Stimulated activated naive CD4-positive, alpha-beta T cell treated with Interleukin-2 at 50 U/mL for 16 hours (primary cell): ENCODE measurements around the gene MCM10.

Experiments used
- DNase-seq: peaks from one replicate; lab custom pipeline; 2025; lab: John Stamatoyannopoulos, UW

MCM10 gene

DNA sequence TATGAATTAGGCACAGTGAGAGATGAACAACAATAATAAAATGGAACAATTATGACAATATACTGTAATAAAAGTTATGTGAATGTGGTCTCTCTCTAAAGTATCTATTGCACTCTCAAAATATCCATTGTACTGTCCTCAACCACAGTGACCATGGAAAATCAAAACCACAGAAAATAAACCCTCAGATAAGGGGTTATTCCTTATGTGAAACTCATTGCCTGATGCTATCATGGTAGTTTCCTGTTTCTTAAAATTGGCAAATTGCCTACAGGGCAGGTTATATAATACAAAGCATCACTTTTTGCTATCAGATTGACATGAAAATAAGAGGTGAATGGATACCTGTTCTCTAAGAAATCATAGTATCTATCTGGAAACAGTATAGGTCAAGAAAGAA is 3.8 kb downstream of the MCM10 start:
- DNase-seq: no peak

DNA sequence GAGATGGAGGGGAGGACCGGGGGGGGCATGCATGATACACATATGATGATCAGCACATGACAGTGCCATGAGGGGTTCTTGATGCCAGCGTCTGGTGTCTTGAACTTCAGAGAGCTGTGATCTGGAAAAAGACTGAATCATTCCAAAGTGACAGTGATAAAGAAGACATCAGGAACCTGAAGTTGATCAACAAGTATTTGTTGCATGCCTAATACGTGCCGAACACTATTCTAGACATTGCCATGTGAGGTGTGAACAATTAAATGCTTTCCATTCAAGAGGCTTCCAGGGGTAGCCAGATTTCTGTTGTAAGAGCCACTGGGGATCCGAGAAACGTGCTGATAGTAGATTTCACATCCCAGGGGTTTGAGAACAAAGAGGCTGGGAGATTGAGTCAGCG is 6.2 kb downstream of the MCM10 start:
- no peak for DNase-seq

DNA sequence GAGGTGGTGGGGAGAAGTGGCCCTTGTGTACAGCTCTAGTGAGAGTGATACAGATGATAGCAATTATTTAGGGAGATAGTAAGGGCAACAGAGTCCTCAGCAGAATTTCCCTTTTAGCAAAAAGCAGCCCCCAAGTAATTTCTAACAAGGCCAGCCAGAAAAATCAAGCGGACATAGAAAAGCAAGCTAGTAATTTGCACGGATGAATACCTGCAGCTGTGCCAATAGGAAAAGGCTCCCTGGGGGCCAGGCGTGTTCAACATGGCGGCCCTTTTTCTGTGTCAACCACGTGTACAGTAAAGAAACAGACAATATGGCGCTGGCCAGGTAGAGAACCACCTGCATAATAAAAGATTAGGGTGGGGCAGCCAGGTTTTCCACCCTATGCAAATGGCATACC is 7.4 kb downstream of the MCM10 start:
- DNase-seq: no peak

DNA sequence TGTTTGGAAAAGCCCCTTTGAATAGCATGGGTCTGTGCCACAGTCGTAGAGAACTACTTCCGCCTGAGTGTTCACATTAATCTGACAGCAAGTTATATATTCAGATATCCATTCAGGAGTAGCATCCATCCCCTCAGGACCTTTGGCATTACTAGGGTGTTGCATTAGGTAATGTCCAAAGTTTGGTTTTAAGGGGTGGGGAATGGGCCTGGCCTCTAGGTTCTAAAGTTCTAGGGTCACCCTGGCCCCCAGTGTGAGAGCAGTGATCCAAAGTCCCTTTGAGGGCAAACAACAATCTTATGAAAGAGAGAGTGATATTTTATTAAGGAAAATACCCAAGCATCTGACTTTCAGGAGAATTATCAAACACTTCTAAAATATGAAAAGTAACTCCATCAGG is 12.3 kb downstream of the MCM10 start:
- no peak for DNase-seq

DNA sequence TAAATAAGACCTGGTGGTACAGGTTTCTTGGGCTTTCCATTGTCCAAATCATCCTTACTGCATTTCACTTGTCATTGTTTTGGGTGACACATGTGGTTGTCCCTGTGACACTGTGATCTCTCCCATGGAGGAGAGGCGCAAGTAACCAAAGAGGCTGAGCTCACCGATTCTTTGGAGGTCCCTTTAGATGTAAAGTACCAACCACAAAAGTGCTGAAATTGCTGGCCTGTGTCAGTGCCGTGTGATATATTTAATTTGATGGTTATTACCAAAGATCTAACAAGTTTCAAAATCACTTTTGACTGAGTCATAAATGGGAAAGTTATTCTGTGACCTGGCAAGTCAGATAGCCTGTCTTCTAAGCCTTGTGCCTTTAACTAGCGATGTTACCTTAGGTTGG is 19.4 kb downstream of the MCM10 start:
- no peak for DNase-seq

DNA sequence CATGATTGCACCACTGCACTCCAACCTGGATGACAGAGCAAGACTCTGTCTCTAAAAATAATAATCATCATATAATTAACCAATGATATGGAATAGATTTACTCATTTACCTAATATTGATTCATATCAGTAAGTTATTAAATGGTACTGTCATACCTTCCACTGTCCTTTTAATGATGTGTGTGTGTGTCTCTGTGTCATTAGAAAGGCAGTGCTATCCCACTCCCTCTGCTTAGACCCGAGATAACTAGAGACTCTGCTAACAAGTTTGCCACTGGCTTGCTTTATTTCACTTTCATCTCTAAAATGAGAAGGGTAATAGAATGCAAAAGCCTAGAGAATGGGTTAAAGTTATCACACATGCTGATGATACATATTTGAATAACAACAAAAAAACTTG is 21.1 kb downstream of the MCM10 start:
- no peak for DNase-seq

DNA sequence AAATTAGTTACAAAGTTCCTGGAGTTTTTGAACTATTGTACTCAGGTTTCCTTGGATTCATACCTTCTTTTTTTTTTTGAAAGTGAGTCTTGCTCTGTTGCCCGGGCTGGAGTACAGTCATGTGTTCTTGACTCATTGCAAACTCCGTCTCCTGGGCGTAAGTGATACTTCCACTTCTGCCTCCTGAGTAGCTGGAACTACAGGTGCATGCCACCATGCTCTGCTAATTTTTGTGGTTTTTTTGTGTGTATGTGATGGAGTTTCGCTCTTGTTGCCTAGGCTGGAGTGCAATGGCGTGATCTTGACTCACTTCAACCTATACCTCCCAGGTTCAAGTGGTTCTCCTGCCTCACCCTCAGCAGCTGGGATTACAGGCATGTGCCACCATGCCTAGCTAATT is 22.3 kb downstream of the MCM10 start:
- DNase-seq: no peak

DNA sequence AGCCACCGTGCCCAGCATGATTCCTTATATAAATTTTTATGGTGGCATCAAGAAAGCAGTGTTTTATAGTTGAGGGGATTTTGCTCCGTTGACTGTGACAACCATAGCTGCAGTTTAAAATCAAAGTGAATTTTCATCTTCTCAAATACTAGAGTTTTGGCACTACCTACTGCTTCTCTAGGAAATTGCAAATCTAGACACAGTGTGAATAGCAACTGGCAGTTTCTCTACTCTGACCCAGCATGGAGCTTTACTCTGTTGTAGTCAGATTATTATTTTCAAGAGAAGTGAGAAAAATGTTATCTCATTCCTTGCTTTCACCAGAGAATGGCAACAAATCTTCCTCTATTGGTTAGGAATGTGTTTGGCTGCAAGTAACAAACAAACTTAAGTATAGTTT is 22.9 kb downstream of the MCM10 start:
- no peak for DNase-seq

DNA sequence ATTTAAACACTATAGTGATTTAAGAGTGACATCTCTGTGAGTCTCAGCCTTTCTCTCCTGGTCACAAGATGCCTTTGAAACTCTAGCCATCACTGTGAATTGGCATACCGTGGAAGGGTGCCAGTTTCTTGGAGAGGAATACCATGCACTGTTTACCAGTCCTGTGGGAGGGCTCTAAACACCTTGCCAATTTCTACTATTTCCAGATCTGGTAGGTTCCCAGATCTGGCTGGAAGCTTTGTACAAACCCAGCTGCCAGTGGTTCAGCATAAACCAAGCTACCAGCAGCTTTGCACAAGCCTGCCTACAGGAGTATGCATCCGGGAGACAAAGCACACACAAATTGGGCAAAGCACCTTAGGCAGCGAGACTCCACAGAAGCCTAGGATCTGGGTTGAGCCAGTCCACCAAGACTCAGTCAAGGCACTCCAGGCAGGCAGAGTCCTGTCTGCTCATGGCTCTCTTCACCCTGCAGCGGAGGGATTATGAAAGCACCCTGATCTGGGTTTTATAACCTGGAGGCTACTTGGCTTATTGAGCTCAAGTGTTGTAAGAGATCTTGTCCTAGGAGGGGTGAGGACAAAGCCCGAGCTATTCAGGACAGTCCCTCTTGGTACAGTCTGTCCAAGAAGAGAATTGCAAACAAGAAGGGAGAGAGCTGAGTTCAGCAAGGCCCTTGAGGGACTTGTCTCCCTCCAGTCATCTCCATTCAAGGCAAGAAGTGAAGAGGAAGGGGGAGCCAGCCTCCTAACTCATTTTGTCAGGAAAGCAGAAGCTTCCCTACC is 23.6 kb downstream of the MCM10 start:
- no peak for DNase-seq

DNA sequence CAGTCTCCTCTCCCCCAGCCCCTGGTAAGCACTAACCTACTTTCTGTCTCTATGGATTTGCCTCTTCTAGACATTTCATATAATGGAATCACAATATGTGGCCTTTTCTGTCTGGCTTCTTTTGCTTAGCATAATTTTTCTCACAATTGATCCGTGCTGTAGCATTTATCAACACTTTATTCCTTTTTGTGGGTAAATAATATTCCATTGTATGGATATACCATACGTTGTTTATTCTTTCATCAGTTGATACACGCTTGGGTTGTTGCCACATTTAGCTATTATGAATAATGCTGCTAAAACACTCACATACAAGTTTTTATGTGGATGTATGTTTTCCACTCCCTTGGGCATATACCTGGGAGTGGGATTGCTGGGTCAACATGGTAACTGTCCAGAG is 25.8 kb downstream of the MCM10 start:
- DNase-seq: no peak

DNA sequence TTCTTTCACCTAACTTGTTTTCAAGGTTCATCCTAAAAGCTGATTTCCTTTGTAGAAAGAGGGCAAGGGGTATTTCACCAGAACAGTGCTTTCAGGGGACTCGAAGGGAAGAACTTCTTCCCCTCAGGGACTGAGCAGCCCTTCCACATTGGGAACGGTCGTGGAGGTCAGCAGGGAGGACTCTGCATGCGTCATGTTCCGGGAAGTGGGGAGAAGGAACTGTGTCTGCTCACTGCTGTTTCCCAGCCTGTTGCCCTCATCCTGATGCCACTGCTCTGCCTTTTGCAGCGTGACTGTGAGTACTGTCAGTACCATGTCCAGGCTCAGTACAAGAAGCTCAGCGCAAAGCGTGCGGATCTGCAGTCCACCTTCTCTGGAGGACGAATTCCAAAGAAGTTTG is 27.2 kb downstream of the MCM10 start:
- DNase-seq: no peak

DNA sequence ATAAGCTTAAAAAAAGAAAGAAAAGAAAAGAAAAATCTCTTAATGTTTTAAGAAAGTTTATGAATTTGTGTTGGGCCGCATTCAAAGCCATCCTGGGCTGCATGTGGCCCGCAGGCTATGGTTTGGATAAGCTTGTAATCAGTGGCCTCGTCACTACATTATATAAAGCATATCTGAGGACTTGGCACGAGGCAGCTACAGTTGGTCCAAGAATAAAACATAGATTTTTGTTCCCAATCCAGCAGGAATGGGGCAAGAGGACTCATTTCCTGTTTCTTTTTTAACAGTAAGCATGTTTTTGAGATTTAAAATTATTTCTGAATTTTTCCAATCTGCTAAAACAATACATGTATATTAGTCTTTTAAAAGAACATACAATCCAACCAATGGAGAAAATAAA is 28.6 kb downstream of the MCM10 start:
- DNase-seq: no peak

DNA sequence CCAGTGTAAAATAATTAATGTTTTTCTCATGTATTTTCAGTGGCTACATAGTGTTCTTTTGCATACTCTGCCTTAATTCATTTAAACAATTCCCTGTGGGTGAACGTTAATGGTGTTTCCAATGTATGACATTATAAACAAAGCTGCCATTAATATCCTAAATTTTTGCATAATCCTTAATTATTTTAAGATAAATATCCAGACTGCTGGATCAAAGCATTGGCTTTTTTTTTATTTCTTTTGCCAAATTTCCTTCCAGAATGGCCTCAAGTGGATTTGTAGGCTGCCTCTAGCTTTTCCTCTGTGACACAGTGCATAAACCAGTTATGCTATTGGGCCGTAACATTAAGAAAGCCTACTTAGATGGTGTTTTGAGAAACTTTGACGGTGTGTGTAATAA is 29.5 kb downstream of the MCM10 start:
- no peak for DNase-seq

DNA sequence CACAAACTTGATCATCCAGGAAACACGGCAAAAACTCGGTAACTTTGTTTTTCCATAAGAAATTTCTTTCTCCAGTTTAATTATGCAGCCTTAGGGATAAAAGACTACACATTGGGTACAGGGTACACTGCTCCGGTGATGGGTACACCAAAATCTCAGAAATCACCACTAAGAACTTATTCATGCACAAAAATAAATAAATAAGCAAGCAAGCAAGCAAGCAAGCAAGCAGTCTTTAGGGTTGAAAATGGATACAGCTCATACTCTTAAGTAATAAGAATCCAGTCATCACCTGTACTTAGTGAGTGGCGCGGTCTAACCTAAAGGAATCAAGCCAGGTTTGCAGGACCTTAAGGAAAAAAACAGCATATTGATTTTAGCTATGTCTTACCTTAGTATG is 30.0 kb downstream of the MCM10 start:
- no peak for DNase-seq

DNA sequence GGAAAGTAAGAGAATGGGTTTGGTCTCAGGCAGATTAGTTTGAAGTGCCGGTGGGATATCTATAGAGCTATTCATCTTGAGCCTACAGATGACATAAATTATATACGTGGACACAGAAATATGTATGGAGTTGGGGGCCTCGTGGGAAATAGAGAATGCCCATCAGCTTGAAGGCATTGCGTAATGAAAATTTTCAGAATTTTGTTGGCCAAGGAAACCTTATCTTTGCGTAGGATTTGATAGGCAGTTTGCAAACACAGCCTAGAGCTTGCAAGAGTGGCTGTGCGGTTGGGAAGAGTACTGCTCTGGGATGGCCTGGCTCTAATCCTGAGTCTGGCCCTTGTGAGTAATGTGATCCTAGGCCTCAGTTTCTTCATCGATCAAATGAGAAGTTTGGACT is 32.3 kb downstream of the MCM10 start:
- no peak for DNase-seq

DNA sequence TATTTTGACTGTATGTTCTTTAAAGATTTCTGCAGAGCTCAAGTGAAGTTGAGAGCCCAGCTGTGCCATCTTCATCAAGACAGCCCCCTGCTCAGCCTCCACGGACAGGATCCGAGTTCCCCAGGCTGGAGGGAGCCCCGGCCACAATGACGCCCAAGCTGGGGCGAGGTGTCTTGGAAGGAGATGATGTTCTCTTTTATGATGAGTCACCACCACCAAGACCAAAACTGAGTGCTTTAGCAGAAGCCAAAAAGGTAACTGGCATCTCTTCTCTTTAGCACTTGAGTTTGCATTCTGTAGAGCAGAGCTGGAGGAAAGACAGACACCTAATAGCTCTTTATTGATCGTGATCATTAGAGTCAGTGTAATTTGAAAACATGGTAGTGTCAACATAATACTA is 33.7 kb downstream of the MCM10 start:
- no peak for DNase-seq

DNA sequence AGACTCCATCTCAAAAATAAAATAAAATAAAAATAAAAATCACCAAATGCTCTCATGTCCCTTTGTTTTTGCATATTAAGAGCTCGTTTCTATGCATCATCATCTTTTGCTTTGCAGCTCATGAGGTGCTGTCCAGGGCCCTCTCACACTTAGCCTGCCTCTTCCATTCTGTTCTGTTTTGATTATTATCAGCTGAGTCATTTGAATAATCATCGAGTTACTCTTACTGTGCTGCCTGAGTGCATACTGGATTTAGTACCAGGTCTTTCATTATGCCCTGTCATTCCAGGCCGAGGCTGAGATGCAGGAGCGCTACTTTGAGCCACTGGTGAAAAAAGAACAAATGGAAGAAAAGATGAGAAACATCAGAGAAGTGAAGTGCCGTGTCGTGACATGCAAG is 39.8 kb downstream of the MCM10 start:
- no peak for DNase-seq

DNA sequence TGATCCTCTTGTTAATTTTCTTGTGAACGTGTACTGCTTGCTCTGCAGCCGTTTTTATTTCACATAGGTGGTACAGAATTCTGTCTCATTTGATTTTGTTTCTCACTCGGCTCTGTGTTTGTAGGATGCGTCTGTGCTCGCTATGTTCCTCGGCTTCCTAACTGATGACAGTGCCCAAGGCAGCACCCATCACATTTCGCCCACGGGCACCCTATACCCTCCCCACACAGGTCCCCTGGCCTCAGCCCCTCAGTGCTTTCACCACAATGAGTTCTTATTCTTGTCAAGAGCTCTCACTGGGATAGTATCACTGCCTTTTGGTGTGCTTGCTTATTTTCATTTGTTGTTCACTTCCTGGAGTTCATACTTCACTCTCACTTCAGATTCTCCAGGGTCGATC is 44.7 kb downstream of the MCM10 start:
- DNase-seq: no peak

DNA sequence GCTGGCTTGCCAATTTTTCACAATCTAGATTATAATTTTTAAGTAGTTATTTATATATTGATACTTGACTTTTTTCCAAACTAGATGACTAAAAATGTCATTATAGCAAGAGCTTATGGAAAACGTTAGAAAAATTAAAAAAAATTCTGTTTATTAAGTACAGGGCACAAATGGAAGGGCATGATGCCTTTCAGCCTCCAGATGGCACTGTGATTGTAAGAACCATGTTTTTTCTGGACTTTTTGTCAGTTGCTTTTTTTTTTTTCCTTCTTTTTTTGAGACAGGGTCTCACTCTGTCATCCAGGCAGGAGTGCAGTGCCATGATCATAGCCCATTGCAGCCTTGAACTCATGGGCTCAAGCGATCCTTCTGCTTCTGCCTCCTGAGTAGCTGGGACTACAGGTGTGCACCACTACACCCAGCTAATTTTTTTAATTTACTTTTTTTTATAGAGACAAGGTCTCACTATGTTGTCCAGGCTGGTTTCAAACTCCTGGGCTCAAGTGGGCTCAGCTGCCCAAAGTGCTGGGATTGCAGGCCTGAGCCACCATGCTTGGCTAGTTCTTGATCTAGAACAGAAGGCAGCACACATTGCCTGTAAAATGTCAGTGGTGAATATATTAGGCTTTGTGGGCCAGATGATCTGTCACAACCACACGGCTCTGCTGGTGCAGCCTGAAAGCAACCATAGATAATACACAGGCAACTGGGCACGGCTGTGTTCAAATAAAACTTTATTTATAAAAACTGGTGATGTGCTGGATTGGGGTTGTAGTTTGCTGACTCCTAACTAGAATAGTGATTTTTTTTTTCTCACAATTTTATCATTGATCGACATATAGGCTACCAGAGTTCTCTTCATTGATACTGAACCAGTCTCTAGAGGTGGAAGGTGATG is 45.4 kb downstream of the MCM10 start:
- no peak for DNase-seq

DNA sequence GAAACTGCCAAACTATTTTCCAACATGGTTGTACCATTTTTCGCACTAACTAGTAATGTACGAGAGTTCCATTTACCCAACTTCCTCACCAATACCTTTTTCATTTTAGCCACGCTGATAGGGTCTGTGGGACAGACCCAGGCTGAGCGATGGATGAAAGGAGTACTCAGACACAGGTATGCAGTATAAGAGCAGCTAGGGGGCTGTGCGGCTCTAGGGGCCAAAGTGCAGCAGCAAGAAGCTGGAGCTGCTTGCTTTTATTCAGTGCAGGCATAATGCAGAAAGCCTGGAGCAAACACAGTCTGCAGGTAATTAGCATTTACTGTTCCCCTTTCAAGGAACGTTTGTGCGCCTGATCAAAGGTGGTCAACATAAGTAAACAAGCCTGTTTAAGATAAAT is 51.8 kb downstream of the MCM10 start:
- DNase-seq: no peak

DNA sequence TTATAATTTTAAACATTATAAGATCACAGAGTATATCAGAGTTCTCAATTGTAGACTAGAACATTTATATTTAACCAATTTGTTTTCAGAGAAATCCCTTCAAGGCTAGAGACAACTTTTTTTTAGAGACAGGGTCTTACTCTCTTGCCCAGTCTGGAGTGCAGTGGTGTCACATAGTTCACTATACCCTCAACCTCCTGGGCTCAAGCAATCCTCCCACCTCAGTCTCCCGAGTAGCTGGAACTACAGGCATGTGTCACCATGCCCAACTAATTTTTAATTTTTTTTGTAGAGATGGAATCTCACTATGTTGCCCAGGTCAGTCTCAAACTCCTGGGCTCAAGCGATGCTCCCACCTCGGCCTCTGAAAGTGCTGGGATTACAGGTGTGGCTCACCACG is 57.5 kb downstream of the MCM10 start:
- no peak for DNase-seq

DNA sequence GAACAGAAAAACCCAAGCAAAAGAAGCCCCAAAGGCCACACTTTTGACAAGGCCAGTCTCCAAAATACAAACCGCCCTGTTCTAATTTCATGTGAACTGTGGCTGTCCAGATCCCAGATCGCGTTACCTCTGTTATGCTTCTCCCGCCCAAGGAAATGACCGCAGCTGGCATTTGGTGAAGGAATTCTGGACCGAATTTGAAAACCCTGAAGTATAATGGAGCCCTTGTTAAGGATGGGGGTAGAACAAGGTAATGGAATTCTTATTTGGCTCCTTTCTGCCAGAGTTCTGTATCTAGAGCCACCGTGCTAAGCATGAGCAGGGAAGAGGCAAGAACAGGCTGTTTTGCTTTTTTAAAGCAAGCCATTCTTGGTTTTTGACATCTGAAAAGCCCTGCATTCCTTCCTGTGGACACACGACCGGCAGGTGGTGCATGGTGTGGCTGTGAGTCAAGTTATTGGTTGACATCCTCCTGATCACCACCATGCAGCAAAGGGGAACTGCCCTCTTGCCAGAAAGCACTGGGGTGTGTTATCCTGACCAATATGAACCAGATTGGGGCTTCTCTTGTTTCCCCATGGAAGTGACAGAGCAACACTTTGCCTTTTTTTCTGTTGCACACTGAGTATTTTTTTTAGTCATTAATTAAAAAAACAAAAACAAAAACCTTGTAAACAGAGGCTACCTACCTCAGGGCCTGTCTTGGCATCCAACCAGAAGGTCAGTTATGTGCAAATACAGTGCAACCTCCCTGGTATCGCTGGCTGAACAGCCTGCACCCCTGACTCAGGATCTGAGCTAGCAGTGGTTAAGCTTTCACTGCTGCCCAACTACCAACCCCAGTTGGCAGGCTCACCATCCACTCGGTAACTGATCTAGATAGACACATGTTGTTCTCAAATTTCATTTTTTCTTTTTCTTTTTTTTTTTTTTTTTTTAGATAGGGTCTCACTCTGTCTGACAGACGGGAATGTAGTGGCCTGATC is 58.6 kb downstream of the MCM10 start:
- DNase-seq: no peak
